Hepatocyte (in vitro differentiated cells): ENCODE measurements around the gene ADAMTSL1. TPM values are rescaled to one million over a fixed set of nuclear protein-coding genes. Genes with fewer than 3 reads are reported as not detected.

Source experiments
- DNase-seq: peaks from one replicate; pipeline ENCODE4 v3.0.0-alpha.2; 2016; ENCODE audit warnings: low spot score
- H2AFZ ChIP-seq: fragments of 200-600 bp; sonication (generic); 2 replicates; pipeline ENCODE4 v1.6.0; 2016; ENCODE audit warnings: antibody characterized with exemption, mild to moderate bottlenecking
- H3K27ac ChIP-seq: fragments of 200-600 bp; sonication (generic); 2 replicates; pipeline ENCODE4 v1.5.1; 2016; ENCODE audit warnings: mild to moderate bottlenecking
- H3K27me3 ChIP-seq: fragments of 200-600 bp; sonication (generic); 2 replicates; pipeline ENCODE4 v1.6.1; 2016
- H3K36me3 ChIP-seq: fragments of 200-600 bp; sonication (generic); replicated peaks from 2 replicates; pipeline ENCODE4 v1.5.1; 2016; ENCODE audit warnings: low read depth; ENCODE audit not compliant: insufficient read depth
- H3K4me1 ChIP-seq: fragments of 200-600 bp; sonication (generic); 2 replicates; pipeline ENCODE4 v1.5.1; 2016; ENCODE audit warnings: mild to moderate bottlenecking, moderate library complexity; ENCODE audit not compliant: insufficient read depth
- H3K4me2 ChIP-seq: fragments of 200-600 bp; sonication (generic); 2 replicates; pipeline ENCODE4 v1.6.0; 2016
- H3K4me3 ChIP-seq: fragments of 200-600 bp; sonication (generic); 2 replicates; pipeline ENCODE4 v1.5.1; 2016; ENCODE audit warnings: mild to moderate bottlenecking
- H3K79me2 ChIP-seq: fragments of 200-600 bp; sonication (generic); 2 replicates; pipeline ENCODE4 v1.6.0; 2017; ENCODE audit warnings: mild to moderate bottlenecking
- H3K9me2 ChIP-seq: fragments of 200-600 bp; sonication (generic); replicated peaks from 2 replicates; pipeline ENCODE4 v1.6.0; 2017; ENCODE audit warnings: mild to moderate bottlenecking; ENCODE audit not compliant: insufficient read depth
- H3K9me3 ChIP-seq: fragments of 200-600 bp; sonication (generic); 2 replicates; pipeline ENCODE4 v1.5.1; 2016; ENCODE audit warnings: low read depth, mild to moderate bottlenecking
- H4K20me1 ChIP-seq: fragments of 200-600 bp; sonication (generic); 2 replicates; pipeline ENCODE4 v1.6.0; 2016; ENCODE audit warnings: mild to moderate bottlenecking; ENCODE audit not compliant: insufficient read depth, poor library complexity, severe bottlenecking
- CTCF ChIP-seq: fragments of 200-600 bp; sonication (generic); IDR thresholded peaks from 2 replicates; pipeline ENCODE4 v1.5.1; 2016; ENCODE audit warnings: antibody characterized with exemption, mild to moderate bottlenecking; ENCODE audit not compliant: poor library complexity
- EZH2 ChIP-seq: fragments of 200-600 bp; sonication (generic); IDR thresholded peaks from 2 replicates; pipeline ENCODE4 v1.6.1; 2016; ENCODE audit warnings: antibody characterized with exemption, mild to moderate bottlenecking, borderline replicate concordance
- EZH2phosphoT487 ChIP-seq: fragments of 200-600 bp; sonication (generic); IDR thresholded peaks from one replicate; pipeline ENCODE4 v1.6.1; 2018; ENCODE audit warnings: antibody characterized with exemption, mild to moderate bottlenecking, low read depth, moderate library complexity; ENCODE audit not compliant: unreplicated experiment, severe bottlenecking
- whole genome bisulfite sequencing: methylation state at CpG from one replicate; pipeline ENCODE4 v1.1.6; 2016; ENCODE audit warnings: low lambda C conversion rate; ENCODE audit errors: missing lambda C conversion rate; 5-methylcytosine and 5-hydroxymethylcytosine counted together
- polyA plus RNA-seq: library from polyadenylated mRNA; unstranded; fragments of >200 nt; fragmentation: Nextera tagmentation; extraction: Ambion mirVana; gene quantifications from 2 replicates; pipeline ENCODE4 v1.2.1, GENCODE V29; 2016
- total RNA-seq: library from RNA; depleted of rRNA; stranded (reverse); fragments of >200 nt; gene quantifications from 2 replicates; pipeline ENCODE4 v1.2.3, GENCODE V29; 2014

The ADAMTSL1 gene
- total and polyA plus RNA-seq, 2 experiments from 2014 or later, result 7.2 to 24.0 TPM

DNA sequence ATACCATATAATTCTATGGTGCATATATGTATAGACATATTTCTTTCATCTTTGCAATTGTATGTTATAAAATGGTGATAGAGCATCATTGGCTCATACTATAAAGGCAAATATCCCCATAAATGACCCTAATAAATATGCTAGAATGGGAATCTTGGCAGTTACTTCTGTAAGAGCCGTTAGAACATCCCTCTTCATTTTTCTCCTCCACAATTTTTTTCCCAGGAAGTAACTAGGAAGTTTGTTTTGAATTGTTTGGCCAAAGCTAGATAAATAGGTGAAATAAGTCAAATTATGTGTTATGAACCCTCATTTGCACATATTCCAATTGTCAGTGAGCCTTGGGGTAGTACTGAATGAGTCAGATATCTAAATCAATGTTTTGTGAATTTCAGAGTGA, 209.9 kb downstream of the ADAMTSL1 start:
- H3K36me3 ChIP-seq, result no peaks in the 10 kb centered on the region
- H3K4me1 ChIP-seq, result no peaks in the 10 kb centered on the region
- WGBS, result 89% methylated on average over 1 of the region's 1 CpG
- no peak for TF ChIP-seq EZH2phosphoT487
- TF ChIP-seq EZH2, result no peak
- no peak for TF ChIP-seq CTCF
- no peaks in the 10 kb centered on the region for H3K79me2 ChIP-seq
- H4K20me1 ChIP-seq, result no peaks in the 10 kb centered on the region
- no peaks in the 10 kb centered on the region for H3K27me3 ChIP-seq
- H3K27ac ChIP-seq, result no peak overlapping the region
- H2AFZ ChIP-seq, result no peak overlapping the region
- no peak overlapping the region for H3K4me2 ChIP-seq
- no peak overlapping the region for H3K4me3 ChIP-seq
- H3K9me2 ChIP-seq, result no peaks in the 10 kb centered on the region
- no peak for DNase-seq
- H3K9me3 ChIP-seq, result no peaks in the 10 kb centered on the region

- no peak overlapping the region for H3K27ac ChIP-seq
- no peaks in the 10 kb centered on the region for H3K79me2 ChIP-seq
- no peaks in the 10 kb centered on the region for H3K9me2 ChIP-seq
- no peak for DNase-seq
- no peaks in the 10 kb centered on the region for H3K9me3 ChIP-seq
- H3K36me3 ChIP-seq, result no peaks in the 10 kb centered on the region
- H3K4me2 ChIP-seq, result no peak overlapping the region
- no peaks in the 10 kb centered on the region for H3K27me3 ChIP-seq
- no peaks in the 10 kb centered on the region for H3K4me1 ChIP-seq
- H4K20me1 ChIP-seq, result no peaks in the 10 kb centered on the region
- H3K4me3 ChIP-seq, result no peak overlapping the region
- no peak overlapping the region for H2AFZ ChIP-seq
- 83% methylated on average over 5 of the region's 5 CpGs for WGBS
- TF ChIP-seq CTCF (no peak), EZH2 (no peak), EZH2phosphoT487 (no peak)
These were observed 210.8 kb downstream of the ADAMTSL1 start for GRCh38 chr9:18684593-18685317.

GRCh38 chr9:18688581-18689565, 214.9 kb downstream of the ADAMTSL1 start:
- Histone ChIP-seq H3K4me1 (no peaks in the 10 kb centered on the region), H3K27me3 (no peaks in the 10 kb centered on the region), H3K4me2 (no peak overlapping the region), H3K79me2 (no peaks in the 10 kb centered on the region), H4K20me1 (no peaks in the 10 kb centered on the region), H3K36me3 (no peaks in the 10 kb centered on the region), H3K4me3 (no peak overlapping the region), H2AFZ (no peak overlapping the region), H3K9me3 (no peaks in the 10 kb centered on the region), H3K27ac (no peak overlapping the region), H3K9me2 (no peaks in the 10 kb centered on the region)
- TF ChIP-seq EZH2 (no peak), EZH2phosphoT487 (no peak), CTCF (no peak)
- no peak for DNase-seq
- 87% methylated on average over 6 of the region's 6 CpGs for WGBS
